ENCODE results near the gene PDCD2L.
A peak's percentile ranks its signal among the peaks of the same experiment; 100 is the strongest.
"Not testable (repeated sequence)": the region's sequence is repeated elsewhere in the genome, so short reads cannot be mapped to it uniquely, and the experiment has no call there.

The PDCD2L gene

DNA sequence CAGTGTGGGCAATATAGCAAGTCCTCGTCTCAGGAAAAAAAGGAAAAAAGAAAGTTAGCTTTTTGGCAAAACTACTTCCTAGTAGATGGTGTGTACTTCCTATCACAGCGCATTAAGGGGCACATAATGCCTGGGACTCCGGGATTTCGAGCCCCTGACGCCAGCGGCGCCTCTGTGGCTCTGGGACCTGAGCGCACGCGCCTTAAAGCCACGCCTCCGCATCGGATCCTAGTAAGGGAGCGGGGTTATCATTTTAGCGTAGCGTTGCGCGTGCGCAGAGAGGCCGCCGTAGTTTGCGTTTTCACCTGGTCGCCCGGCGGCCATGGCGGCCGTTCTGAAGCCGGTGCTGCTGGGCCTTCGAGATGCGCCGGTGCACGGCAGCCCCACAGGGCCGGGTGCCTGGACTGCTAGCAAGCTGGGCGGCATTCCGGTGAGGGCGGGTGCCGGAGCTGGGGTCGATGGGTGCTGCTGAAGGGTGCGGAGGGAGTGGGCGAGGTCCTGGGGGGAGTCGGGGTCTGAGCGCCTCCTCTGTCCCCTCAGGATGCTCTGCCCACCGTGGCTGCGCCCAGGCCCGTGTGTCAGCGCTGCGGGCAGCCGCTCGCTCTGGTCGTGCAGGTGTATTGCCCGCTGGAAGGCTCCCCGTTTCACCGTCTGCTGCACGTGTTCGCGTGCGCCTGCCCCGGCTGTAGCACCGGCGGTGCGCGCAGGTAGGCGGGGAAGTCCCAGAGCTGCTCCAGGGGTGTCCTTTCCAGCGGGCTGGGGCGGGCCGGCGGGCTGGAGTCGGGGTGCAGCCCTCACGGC, at the start of gene PDCD2L:
PDCD2L (plus strand) TSS at position 291 of the 801 bp plus-strand sequence; CDS start at position 323, 32 bp downstream.
- FAIRE-seq = peak; percentile 40
- DNase-seq (ENCODE audit: low spot score) = peak; percentile 96

DNA sequence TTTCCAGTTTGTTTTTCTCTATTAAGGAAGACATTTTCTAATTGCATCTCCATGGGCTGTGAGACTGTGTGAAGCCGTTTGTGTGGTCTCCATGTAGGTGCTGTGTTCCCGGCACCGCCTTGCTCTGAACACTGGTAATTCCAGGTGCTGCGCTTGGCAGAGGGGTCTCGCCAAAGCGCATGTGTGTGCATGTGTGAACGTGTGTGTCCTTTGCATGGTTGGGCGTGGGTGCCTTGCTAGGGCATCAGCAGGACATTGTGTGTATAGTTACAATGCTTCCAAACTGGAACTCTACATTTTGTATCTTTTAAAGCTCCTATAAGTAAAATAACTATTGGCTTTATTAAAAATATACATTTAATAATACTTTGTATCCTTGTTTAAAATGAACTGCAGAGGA, 49.0 kb upstream of the PDCD2L start:
- no peak for FAIRE-seq
- DNase-seq (ENCODE audit: low spot score) = no peak

DNA sequence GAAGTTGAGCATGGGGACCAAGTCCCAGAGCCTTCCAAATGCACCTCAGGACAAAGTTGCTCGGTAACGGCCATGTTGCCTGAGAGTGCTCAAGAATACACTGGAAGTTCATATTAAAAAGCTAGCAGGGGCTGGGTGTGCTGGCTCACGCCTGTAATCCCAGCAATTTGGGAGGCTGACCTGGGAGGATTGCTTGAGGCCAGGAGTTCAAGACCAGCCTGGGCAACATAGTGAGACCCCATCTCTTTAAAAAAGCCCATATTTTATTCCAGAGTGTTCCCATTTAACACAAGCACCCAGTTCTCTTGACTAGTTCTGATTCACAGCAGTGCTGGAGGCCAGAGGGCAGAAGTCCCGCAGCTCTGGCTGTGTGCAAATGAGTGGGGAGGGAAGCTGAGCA, 47.3 kb upstream of the PDCD2L start:
- FAIRE-seq (no peak), DNase-seq (ENCODE audit: low spot score) (no peak)

- FAIRE-seq = no peak
Observed at GRCh38 chr19:34357431-34357830, 46.8 kb upstream of the PDCD2L start.

DNA sequence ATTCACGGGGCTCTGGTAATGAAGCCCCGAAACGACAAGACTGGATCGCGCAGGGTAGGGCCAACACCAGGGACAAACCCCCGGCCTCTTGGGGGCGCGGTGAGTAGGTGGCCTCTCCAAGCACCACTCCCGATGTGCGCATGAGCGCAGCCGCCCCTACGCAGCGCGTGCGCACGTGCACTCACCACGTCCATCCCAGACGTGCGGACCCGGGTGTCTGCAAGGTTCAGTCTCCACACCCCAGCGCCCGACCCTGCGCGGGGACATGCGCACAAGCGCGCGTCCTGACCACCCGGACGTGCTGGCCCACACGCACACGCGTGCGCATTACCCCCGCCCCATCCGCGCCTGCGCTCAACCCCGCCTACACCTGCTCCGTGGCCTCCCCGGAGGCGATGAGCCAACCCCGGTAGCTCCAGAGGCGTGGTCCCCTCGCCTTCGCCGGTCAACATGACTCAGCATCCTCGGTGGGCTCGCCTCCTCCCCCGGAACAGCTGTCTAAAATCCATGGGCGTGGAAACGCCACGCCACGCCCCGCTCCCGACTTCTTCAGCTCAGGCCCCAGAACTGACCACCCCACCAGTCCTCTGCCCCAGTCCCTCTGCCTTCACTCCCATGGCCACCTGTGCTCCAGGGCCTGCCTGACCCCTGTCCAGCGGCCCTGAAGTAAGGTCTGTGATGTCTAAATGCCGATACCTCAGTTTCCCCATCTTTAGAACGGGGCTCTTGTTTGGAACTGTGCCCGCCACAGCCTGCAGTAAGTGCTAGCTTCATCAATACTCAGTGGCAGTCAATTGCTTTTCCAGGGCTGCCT, 44.9 kb upstream of the PDCD2L start:
- DNase-seq (ENCODE audit: low spot score) (peak; percentile 98), FAIRE-seq (peak; percentile 84)

More at GRCh38 chr19:34357431-34357830, 46.8 kb upstream of the PDCD2L start:
- DNase-seq (ENCODE audit: low spot score) = no peak

- FAIRE-seq (no peak), DNase-seq (ENCODE audit: low spot score) (no peak)
Observed at GRCh38 chr19:34359954-34360315, 44.3 kb upstream of the PDCD2L start.

DNA sequence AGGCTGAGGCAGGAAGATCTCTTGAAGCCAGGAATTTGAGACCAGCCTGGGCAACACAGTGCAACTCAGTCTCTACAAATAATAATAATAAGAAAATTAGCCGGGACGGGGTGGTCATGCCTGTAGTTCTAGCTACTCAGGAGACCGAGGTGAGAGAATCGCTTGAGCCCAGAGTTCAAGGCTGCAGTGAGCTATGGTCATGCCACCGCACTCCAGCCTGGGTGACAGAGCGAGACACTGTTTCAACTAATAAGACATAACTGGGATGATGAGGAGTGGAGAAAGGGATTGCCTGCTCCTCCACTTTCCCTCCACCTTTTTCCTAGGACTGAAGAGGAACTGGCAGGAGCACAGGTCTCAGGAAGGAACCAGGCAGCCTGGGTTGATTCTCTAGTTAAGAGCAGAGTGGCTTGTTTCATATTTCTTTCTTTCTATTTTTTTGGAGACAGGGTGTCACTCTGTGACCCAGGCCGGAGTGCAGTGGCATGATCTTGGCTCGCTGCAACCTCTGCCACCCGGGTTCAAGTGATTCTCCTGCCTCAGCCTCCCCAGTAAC, 43.8 kb upstream of the PDCD2L start:
- FAIRE-seq (no peak), DNase-seq (ENCODE audit: low spot score) (no peak)

- DNase-seq (ENCODE audit: low spot score) (no peak), FAIRE-seq (no peak)
Observed at GRCh38 chr19:34362679-34363069, 41.5 kb upstream of the PDCD2L start.

DNA sequence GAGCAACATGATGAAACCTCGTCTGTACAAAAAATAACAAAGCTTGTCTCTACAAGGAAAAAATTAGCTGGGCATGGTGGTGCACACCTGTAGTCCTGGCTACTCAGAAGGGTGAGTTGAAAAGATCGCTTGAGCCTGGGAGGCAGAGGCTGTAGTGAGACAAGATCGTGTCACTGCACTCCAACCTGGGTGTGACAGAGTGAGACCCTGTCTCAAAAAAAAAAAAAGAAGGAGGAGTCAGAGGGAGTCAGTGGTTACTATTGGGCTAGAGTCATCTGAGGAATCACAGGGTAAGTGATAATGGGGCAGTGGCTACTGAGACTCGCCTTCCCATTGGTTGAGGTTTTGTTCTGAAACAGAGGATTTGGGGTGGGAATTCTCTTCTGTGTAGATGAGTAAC, 41.1 kb upstream of the PDCD2L start:
- FAIRE-seq (no peak), DNase-seq (ENCODE audit: low spot score) (no peak)

DNA sequence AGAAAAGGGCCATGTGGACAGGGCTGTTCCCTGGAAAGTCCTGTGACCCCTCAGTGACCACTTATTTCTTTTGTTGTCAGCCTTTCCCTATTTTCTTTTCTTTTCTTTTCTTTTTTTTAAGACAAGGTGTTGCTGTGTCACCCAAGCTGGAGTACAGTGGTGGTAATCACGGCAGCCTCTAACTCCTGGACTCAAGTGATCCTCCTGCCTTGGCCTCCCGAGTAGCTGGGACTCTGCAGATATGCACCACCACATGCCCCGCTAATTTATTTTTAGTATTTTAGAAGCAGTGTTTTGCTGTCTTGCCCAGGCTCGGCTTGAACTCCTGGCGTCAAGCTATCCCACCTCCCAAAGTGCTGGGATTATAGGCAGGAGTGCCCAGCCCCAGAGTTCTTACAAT, 40.3 kb upstream of the PDCD2L start:
- DNase-seq (ENCODE audit: low spot score) = no peak
- FAIRE-seq = no peak

DNA sequence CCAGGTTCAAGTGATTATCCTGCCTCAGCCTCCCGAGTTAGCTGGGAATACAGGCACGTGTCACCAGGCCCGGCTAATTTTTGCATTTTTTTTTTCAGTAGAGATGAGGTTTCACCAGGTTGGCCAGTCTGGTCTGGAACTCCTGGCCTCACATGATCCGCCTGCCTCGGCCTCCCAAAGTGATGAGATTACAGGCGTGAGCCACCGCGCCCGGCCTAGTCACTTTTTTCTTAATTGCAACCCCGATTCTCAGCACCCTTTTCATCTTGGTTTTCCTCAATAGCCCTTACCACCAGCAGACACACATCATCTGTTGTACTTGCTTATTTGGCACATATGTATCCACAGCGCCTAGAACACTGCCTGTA, 39.8 kb upstream of the PDCD2L start:
- DNase-seq (ENCODE audit: low spot score) = no peak
- FAIRE-seq = no peak

GRCh38 chr19:34364830-34365462, 39.3 kb upstream of the PDCD2L start, which contains the start of gene GPI:
GPI (plus strand) TSS chr19:34365196; CDS start chr19:34365267, 71 bp downstream.
- FAIRE-seq (no peak), DNase-seq (ENCODE audit: low spot score) (peak; percentile 75)

GRCh38 chr19:34365463-34366401, 38.5 kb upstream of the PDCD2L start:
- FAIRE-seq = no peak
- peak; percentile 44 for DNase-seq (ENCODE audit: low spot score)

DNA sequence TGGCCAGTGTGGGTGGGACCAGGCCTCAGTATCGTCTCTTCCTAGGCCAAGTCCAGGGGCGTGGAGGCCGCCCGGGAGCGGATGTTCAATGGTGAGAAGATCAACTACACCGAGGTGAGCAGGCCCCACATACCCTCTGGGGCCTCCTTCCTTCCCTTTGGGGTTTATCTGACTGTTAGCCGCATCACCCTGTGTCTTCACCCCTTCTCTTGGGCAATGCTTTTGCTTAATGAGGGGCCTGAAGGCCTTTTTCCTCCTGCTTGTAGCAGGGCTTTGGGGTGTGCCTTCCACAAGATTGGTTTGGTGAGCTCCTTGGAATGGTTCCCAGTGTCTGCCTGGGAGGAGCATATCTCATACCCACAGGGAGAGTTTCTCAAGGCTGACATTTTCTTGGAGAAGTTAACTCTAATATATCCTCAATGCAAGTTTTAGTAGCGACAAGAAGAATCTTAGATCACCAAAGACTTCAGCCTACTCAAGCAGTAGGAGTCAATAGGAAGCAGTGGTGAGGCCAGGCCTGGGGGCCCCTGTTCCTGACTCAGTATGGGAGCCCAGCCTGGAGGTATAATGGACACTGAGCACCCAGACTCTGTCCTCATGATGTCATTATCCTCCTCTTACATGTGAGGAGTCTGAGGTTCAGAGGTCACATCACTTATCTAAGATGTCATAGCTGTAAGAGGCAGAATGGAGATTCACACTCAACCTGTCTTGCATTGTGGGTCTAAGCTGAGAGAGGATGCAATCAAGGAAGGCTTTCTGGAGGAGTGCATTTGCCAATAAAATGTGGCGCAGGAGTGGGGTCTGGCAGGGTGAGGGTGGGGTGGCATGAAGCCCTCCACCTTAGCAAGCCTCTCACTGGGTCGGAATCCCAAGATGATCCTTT, 37.2 kb upstream of the PDCD2L start:
- no peak for FAIRE-seq
- DNase-seq (ENCODE audit: low spot score) = no peak

DNA sequence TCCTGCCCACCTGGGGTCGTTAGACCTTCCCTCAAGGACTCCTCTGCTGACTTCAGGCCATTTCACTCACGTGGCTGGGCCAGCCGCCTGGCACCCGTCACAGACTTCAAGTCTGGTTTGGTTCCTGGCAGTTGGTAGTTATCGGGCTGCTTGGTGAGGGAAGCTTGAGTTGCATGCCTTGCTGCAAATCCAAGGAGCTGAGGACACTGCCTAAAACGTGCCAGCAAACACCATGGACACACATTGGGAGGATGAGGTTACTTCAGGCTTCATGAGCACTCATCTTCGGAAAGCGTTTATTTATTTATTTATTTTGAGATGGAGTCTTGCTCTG, 36.6 kb upstream of the PDCD2L start:
- FAIRE-seq (no peak), DNase-seq (ENCODE audit: low spot score) (no peak)

DNA sequence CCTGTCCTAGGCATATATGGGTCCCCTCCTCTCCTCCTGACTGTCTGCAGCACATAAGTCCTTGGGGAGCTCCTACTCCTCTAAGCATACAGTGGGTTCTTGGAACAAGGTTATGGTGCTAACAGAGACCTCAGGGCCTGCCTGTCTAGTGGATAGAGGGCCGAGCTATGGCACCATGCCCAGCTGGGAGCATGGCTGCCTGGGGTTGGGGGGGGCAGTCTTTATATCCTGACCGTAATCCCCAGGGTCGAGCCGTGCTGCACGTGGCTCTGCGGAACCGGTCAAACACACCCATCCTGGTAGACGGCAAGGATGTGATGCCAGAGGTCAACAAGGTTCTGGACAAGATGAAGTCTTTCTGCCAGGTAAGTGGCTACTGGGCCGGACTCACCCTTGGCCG, 35.9 kb upstream of the PDCD2L start:
- FAIRE-seq (no peak), DNase-seq (ENCODE audit: low spot score) (no peak)

GRCh38 chr19:34369166-34369565, 35.0 kb upstream of the PDCD2L start:
- DNase-seq (ENCODE audit: low spot score); FAIRE-seq: not testable (repeated sequence)

DNA sequence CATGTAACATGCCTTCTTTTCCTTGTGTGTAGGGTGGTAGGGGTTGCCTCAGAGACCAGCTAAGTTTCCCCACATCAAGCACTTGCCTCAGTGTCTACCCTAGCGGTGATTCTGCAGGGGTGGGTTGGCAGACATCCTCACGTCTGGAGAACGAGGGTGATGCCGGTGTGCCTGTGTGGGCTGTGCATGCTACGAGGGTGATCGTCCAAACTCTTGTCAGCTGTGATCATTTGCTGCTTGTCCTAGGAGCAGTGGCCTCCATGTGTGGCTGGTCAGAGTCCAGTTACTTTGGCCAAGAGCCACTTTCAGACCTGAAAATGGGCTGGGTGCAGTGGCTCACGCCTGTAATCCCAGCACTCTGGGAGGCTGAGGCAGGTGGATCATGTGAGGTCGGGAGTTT, 34.1 kb upstream of the PDCD2L start:
- no peak for FAIRE-seq
- no peak for DNase-seq (ENCODE audit: low spot score)

DNA sequence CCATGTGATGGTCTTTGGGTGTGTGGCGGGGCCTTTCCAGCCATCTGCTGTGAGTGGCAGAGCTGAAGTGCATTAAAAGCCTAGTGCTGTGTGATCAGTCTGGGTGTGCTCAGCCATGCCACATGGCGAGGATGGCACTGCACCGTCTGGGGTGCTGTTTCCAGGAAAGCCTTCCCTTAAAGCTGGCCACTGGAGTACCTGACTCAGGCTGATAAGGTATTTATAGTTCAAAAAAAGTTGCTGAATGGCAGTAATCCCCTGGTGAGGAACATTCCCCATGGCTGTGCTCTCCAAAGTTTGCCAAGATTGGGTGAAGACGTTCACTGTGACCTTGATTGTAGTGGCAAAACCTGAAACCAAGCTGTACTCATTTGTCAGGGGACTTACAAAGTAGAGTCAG, 33.2 kb upstream of the PDCD2L start:
- FAIRE-seq (no peak), DNase-seq (ENCODE audit: low spot score) (no peak)
